Testis (tissue), 3 donors: ENCODE results near the gene STRIP2. TPM values are rescaled to one million over a fixed set of nuclear protein-coding genes. Genes with fewer than 3 reads are reported as not detected.

Experiments used
- DNase-seq: peaks from one replicate; pipeline ENCODE4 v3.0.0-alpha.2; 2019
- H3K27ac ChIP-seq, 2 donors: fragments of 200-600 bp; sonication (generic); one replicate each; pipeline ENCODE4 v1.5.1; 2019
- H3K27me3 ChIP-seq: fragments of 200-600 bp; sonication (generic); one replicate; pipeline ENCODE4 v1.5.1; 2019
- H3K36me3 ChIP-seq: fragments of 200-600 bp; sonication (generic); one replicate; pipeline ENCODE4 v1.5.1; 2017; ENCODE audit warnings: low read depth; ENCODE audit errors: missing control alignments
- H3K4me1 ChIP-seq: fragments of 200-600 bp; sonication (generic); one replicate; pipeline ENCODE4 v1.5.1; 2019
- H3K4me3 ChIP-seq, 2 donors: fragments of 200-600 bp; sonication (generic); one replicate each; pipeline ENCODE4 v1.5.1; 2017 to 2019
- H3K9me3 ChIP-seq: fragments of 200-600 bp; sonication (generic); one replicate; pipeline ENCODE4 v1.5.1; 2017
- POLR2A ChIP-seq: fragments of 450-650 bp; IDR thresholded peaks from one replicate; pipeline ENCODE4 v1.6.1; 2017; ENCODE audit warnings: antibody characterized with exemption, mild to moderate bottlenecking, moderate library complexity
- WGBS, 2 donors: methylation state at CpG; one replicate each; pipeline ENCODE4 v1.1.5; 2018; 5-methylcytosine and 5-hydroxymethylcytosine counted together
- intact Hi-C: fragments of 100-400 bp; cut with DNase I; formaldehyde crosslinking; loops from one replicate; pipeline ENCODE4 v1.15.1; 2023; ENCODE audit warnings: low total_unique reads
- polyA plus RNA-seq: library from polyadenylated mRNA; stranded (reverse); fragments of 350-450 nt; fragmentation: Illumina TruSeq; extraction: RNeasy Lipid Tissue Mini Kit (QIAGEN cat#74804); gene quantifications from one replicate; pipeline ENCODE4 v1.2.3, GENCODE V29; 2014; ENCODE audit warnings: low read depth, low replicate concordance; ENCODE audit not compliant: insufficient read depth
- total RNA-seq, 2 donors: library from RNA; depleted of rRNA; stranded (reverse); fragments of >200 nt; gene quantifications; one replicate each; pipeline ENCODE4 v1.2.3, GENCODE V29; 2016
- TF ChIP-seq, protein P1 (sequence below), 3 experiments: fragments of 450-650 bp in 2 of 3; fragments of 200-600 bp in 1 of 3; sonication (generic) in 1 of 3; IDR thresholded peaks; one replicate each; pipeline ENCODE4 v1.5.1; 2016 to 2019; ENCODE audit warnings: antibody characterized with exemption in 3 of 3, mild to moderate bottlenecking in 2 of 3, moderate library complexity in 1 of 3

STRIP2 gene
- total and polyA plus RNA-seq, 3 donors from 2014 or later: 18.8 to 54.0 (median 25.5) TPM

DNA sequence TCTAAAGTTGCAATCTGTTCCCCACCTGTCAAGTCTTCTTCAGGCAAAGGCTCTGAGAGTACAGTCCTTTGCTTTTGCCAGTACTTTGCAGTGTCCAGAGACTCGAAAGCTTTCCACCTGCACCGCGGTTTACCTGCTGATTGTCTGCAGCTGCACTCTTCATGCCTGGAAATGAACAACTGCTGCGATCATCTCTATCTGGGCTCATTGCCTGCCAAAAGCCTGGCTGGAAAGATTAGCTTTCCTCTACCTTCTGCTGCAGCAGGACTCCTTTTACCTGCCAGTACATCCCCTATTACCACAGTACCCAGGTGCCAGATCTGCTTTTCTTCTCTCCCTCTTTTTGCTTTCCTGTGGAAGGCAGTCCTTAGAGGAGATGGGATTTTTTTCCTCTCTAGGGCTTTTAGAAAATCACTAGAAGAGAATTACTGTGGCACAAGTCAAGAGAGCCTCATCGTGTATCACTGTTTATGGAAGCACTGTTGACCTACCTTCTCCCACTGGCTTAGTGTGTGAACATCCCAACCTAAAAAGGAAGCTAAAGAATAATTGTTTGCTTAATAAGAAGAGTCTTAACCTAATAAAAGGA, 2.2 kb downstream of the STRIP2 start:
- TF ChIP-seq, protein P1, sequence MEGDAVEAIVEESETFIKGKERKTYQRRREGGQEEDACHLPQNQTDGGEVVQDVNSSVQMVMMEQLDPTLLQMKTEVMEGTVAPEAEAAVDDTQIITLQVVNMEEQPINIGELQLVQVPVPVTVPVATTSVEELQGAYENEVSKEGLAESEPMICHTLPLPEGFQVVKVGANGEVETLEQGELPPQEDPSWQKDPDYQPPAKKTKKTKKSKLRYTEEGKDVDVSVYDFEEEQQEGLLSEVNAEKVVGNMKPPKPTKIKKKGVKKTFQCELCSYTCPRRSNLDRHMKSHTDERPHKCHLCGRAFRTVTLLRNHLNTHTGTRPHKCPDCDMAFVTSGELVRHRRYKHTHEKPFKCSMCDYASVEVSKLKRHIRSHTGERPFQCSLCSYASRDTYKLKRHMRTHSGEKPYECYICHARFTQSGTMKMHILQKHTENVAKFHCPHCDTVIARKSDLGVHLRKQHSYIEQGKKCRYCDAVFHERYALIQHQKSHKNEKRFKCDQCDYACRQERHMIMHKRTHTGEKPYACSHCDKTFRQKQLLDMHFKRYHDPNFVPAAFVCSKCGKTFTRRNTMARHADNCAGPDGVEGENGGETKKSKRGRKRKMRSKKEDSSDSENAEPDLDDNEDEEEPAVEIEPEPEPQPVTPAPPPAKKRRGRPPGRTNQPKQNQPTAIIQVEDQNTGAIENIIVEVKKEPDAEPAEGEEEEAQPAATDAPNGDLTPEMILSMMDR (IDR thresholded peaks at IDR 0.05): no peak
- no peak for TF ChIP-seq POLR2A
- WGBS, 2 donors: 67 to 82% methylated on average over 5 of the region's 5 CpGs
- Histone ChIP-seq H3K36me3 (no peaks in the 10 kb centered on the region), H3K4me1 (peaks cover 6% of the 10 kb centered on the region), H3K27me3 (no peaks in the 10 kb centered on the region), H3K4me3 (no peak overlapping the region), H3K27ac (no peak overlapping the region), H3K9me3 (no peaks in the 10 kb centered on the region)
- intact Hi-C loops: no loop called here
- no peak for DNase-seq

GRCh38 chr7:129437190-129437589, 3.0 kb downstream of the STRIP2 start:
- 97% methylated on average over 5 of the region's 5 CpGs for WGBS, 2 donors
- Histone ChIP-seq H3K4me1 (peaks cover 6% of the 10 kb centered on the region), H3K27ac (no peak overlapping the region), H3K9me3 (no peaks in the 10 kb centered on the region), H3K36me3 (no peaks in the 10 kb centered on the region), H3K27me3 (no peaks in the 10 kb centered on the region), H3K4me3 (no peak overlapping the region)
- TF ChIP-seq POLR2A: no peak
- TF ChIP-seq, protein P1 (IDR thresholded peaks at IDR 0.05): no peak
- no peak for DNase-seq
- intact Hi-C loops: no loop called here

- 95 to 97% methylated on average over 6 of the region's 6 CpGs for WGBS, 2 donors
- H3K9me3 ChIP-seq: no peaks in the 10 kb centered on the region
- DNase-seq: no peak
- TF ChIP-seq POLR2A: no peak
- TF ChIP-seq, protein P1 (IDR thresholded peaks at IDR 0.05): no peak
- no peaks in the 10 kb centered on the region for H3K36me3 ChIP-seq
- peaks cover 5% of the 10 kb centered on the region for H3K4me1 ChIP-seq
- intact Hi-C loops: no loop called here
- H3K27me3 ChIP-seq: no peaks in the 10 kb centered on the region
- no peak overlapping the region for H3K27ac ChIP-seq
- no peak overlapping the region for H3K4me3 ChIP-seq
Measured at GRCh38 chr7:129438281-129438838, 4.1 kb downstream of the STRIP2 start.

DNA sequence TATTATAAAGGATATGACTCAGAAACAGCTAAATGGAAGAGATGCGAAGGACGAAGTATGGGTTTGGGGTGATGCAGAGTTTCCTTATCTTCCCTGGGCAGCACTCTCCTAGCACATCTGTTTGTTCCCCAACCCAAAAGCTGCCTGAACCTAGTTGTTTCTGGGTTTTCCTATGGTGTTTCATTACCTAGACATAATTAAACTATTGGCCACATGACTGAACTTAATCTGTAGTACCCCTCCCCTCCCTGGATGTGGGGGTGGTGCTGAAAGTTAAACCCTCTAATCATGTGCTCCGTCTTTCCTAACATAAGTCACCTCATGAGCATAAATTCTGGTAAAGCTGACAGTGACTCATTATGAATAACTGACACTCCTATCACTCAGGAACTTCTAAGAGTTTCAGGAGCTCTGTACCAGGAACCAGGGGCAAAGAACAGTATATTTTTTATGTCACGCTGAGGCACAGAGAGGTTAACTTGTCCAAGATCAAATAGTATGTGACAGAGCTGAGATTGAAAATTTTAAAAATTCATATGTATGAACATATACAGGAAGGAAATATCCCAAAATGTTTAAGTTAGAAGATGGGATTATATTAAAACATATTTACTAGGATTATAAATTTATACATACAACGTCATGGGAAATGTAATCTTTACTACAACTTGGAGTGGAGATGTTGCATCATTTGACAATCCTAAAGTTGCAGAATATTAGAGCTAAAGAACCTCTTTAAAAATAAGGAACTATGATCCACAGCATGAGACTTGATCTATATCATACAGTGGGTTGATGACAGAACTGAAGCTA, 4.8 kb downstream of the STRIP2 start:
- DNase-seq: no peak
- 88 to 90% methylated on average over 5 of the region's 5 CpGs for WGBS, 2 donors
- Histone ChIP-seq H3K4me1 (no peaks in the 10 kb centered on the region), H3K9me3 (no peaks in the 10 kb centered on the region), H3K36me3 (no peaks in the 10 kb centered on the region), H3K4me3 (no peak overlapping the region), H3K27me3 (no peaks in the 10 kb centered on the region), H3K27ac (no peak overlapping the region)
- TF ChIP-seq, protein P1 (IDR thresholded peaks at IDR 0.05): no peak
- no peak for TF ChIP-seq POLR2A
- intact Hi-C loops: no loop called here
